Stimulated activated CD4-positive, alpha-beta T cell treated with anti-CD3 and anti-CD28 coated beads, Interleukin-2, amount 100 ng/mL, for 24 hours (primary cell): Measurements from ENCODE around the gene LYPD4.
A peak's percentile ranks its signal among the peaks of the same experiment; 100 is the strongest.

ENCODE experiments used
- DNase-seq, 2 donors: peaks; one replicate each; pipeline ENCODE4 v3.0.0-alpha.2; 2020

The LYPD4 gene

DNA sequence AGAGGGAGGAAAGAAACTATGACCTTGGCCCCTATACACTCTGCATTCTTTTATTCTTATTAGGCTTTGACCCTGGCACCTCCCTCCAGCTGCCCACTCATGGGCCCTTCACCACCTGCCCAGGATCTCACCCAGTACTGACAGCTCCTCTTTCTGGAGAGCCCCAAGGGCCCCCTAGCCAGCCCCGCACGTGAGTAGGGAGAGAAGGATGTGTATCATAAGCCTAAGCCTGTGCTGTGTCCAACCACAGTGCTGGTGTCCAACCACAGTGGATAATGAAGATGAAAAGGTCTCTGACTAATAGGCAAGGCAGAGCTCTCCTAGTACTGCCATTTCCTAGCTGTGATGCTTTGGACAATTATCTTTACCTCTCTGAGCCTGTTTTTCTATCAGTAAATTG, 4.6 kb upstream of the LYPD4 start:
- no peak for DNase-seq

DNA sequence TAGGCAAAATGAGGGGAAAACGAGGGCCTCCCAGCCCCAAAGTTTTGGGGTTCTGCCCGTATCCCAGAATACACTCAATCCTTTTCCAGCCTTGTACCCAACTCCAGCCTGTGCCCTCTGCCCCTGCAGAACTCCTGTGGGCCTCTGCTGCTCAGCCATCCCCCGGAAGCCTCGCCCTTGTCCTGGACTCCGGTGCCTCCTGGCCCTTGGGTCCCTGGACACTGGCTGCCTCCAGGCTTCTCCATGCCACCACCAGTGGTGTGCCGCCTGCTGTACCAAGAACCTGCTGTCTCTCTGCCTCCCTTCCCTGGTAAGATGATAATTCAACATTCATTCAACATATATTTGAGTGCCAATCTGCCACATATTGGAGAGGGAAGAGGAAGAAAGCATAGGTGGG, 4.2 kb upstream of the LYPD4 start:
- DNase-seq: no peak

DNA sequence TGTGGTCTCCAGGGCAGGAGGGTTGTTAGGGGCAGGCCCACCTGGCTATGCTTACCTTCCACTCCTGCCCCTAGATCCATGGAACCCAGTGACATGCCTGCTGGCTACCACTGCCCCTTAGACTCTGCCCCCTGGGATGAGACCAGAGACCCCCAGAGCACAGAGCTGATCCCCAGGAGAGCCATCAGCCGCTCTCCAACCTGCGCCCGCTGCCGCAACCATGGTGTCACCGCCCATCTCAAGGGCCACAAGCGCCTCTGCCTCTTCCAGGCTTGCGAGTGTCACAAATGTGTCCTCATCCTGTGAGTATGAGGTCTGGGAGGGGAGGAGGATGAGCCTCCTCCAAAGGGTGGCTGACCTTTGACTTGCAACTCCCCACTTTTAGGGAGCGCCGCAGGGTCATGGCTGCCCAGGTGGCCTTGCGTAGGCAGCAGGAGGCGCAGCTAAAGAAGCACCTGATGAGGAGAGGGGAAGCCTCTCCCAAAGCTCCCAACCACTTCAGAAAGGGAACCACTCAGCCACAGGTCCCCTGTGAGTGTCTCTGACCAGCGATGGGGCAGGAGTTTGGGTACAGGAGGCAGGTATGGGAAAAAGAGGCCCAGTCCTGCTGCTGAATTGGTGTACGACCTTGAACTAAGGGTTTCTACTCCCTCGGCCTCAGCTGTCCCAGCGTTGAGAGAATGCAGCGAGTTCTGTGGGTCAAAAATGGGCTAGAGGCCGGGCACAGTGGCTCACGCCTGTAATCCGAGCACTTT, 3.0 kb upstream of the LYPD4 start:
- DNase-seq: no peak

DNA sequence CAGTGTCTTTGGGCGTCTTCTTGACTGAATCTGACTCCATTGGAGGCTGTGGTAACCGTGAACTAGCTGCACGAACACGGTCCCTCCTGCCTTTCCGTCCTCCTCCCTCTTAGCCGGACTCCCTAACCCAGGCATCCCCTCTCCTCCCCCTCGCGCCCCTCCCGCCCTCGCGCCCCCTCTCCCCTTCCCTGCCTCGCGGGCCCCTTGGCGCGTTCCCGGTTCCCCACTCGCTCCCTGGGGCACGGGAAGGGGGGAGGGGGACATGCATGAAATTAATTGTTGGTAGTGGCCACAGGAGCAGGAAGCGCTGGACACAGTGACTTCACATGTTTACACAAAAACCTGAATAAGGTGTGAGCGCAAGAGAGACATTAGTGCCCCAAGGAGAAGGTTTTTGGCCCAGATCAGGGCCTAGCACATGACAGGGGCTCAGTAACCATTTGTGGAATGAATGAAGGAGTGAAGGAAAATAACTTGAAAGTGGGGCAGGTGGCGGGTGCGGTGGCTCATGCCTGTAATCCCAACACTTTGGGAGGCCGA, 638 bp upstream of the LYPD4 start:
- DNase-seq: no peak

DNA sequence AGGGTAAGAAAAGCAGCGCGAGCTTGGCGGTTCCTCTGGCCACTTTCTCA, 343 bp upstream of the LYPD4 start, which contains the start of gene DMRTC2:
Gene DMRTC2 (plus strand): TSS at position 42 of the 50 bp plus-strand sequence. CDS start 2,387 bp downstream, outside the sequence.
- DNase-seq: no peak

DNA sequence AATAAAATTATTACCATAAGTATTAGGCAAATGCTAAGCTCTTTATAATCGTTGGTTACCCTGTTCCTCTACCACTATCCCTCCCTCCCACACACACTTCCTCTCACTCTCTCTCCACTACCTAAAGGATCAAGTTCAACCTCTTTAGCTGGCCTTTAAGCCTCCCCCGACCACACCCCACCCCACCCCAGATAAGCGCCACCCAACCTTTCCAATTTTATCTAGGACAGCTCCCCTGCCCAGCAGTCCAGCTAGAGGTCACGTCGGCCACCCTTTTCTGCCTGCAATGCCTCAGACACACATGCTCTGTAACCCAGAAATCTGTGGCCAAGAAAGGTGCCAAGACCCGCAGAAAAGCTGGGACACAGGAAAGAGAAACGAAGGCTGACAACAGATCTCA, 1.1 kb downstream of the LYPD4 start:
- no peak for DNase-seq

DNA sequence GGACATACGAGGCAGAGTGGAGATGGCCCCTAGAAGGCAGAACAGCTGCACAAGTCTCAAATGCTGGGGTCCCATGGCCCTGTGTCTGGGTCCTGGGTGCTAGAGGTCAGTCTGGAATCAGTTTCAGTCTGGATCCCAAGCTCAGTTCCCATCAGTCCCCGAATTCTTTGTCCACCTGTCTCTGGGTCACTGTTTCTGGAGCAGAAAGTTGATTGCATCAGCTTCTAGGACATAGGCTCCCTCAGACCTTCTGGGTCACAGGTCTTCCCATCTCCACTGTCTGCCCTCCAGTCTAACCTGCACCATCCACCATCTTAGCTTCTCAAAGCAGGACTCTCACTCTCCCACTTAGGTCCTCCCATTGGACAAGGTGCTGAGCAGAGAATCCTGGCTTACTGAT, 5.3 kb downstream of the LYPD4 start:
- DNase-seq: no peak

DNA sequence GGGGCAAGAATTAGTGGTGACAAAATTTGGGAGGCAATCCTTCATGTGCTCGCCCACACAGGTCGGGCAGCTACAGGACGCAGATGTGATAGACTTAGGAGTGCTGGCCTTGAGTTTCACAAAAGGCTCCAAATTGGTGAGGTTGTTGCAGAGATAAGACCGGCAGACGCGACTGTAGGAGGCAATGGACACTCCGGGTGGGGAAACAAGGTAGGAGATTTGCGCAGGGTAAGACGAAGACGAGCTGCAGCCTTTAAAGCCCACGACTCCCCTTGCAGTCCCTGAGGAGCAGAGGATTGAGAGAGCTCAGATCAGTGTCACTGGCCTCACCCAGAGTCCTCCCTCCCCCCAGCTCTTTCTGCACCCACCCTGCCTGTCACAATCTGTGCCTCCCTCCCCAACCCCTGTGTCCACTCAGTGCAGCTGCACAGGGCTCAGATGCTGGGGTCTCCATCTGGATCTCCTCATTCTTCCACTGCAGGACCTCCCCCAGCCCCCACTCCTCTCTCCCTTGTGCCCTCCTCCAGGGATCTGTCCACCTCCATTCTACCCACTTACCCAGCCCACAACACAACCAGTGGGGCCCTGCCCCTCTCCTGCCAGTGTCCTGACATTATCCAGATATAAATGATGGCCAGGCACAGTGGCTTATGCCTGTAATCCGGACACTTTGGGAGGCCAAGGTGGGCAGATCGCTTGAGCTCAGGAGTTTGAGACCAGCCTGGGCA, 6.3 kb downstream of the LYPD4 start:
- DNase-seq: no peak

DNA sequence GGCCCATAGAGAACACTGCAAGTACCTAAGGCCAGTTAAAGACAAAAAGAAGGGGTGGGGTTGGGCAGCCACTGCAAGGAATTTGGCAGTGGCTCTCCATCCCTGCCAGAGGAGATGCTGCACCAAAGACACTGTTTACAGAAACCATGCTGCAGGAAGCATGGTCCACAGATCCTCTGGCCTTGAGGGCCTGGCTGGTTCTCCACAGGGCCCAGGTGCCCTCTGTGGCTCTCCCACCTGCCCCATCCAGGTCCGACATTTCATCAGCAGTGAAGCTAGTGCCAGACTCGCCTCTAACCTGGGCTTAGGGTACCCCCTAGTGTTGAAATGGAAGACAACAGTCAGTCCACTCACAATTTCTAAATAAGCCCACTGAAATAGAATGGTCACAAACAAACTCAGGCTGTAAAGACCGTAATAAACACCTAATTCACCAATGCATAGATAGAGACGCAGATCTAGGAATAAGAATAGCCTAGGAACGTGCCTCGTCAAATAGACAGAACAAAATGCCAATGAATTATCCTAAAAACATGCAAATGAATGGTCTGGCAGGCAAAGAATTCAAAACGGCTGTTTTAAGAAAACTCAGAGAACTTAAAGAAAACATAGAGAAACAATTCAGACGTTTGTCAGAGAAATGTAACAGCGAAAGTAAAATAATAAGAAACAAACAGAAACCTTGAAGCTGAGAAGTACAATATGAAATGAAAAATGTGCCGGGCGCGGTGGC, 23.3 kb downstream of the LYPD4 start:
- DNase-seq: peak; percentile 30 to 53

DNA sequence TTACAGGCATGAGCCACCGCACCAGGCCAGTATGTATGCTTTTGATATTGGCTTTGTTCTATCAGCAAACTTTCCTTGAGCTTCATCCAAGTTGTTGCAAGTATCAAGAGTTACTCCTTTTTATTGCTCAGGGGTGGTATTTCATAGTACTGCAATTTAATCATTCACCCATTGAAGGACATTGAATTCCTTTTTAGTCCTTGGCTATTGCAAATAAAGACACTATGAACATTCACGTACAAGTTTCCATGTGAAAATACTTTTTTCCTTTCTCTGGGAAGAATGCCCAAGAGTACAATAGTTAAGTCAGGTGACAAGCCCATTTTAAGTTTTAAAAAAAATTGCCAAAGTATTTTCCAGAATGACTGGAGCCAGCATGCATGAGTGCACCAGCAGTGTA, 27.7 kb downstream of the LYPD4 start:
- DNase-seq: no peak

DNA sequence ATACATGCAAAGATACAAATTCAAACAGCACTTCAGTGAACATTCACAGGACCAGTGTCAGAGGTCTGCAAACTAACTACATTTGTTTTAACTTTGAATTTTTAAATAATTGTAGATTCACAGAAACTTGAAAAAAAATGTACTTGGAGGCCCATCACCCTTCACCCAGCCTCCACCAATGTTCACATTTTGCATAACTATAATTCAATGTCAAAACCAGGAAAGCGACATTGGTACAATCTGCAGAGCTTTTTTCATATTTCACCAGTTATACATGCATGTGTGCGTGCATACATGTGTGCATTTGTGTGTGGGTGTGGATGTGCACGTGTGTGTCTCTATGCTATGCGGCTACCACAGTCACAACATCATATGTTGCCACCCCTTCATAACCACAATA, 29.2 kb downstream of the LYPD4 start:
- no peak for DNase-seq

DNA sequence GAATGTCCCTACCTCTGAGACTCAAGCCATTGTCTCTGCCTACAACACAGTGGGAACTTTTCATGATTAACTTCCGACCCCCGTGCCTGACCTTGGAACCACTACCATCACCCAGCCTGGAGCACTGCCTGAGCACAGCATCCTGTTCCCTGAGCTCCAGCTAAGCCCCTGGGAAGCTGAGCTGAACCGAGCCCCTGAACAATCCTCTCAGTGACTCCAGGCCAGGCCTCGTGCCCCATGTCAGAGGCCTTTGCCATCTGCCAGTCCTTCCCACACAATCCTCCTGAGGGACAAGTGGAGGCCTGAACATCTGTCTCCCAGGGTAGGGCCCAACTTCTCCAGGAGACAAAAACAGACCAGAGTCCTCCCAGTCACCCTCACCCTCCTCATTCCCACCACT, 30.6 kb downstream of the LYPD4 start:
- DNase-seq: no peak

DNA sequence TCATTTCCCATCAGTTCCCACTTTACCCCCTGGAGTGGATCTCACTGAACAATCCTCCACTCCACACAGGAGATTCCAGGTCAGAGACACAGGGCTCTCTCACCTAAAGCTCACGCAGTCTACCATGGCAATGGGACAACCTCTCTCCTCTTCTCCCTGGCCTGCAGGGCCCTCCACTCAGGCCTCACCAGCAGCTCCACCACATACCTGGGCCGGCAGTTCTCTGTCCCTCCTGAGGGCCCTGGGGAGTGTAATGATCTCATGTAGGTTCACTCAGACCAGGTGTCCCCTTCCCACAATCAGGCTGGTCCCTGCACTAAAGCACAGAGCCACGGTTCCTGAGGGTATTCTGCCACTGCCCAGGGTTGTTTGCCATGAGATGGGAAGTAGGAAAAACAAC, 32.5 kb downstream of the LYPD4 start:
- no peak for DNase-seq

DNA sequence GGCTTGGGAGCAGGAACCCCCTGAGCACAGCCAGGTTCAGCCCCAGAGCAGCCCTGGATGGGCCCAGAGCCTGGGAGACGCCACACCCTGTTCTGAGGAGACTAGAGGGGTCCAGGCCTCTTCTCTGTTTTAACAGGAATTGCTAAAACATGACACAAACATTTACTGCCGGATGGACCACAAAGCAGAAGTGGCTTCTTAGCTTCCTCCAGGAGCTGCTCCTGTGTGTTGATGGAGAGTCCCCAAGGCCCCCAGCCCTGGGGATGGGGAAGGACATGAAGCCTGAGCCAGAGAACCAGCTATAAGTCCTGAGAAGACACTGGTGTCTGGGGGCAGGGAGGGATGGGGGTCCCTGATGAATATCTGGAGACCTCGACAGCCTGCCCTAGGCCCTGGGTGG, 33.4 kb downstream of the LYPD4 start:
- no peak for DNase-seq

DNA sequence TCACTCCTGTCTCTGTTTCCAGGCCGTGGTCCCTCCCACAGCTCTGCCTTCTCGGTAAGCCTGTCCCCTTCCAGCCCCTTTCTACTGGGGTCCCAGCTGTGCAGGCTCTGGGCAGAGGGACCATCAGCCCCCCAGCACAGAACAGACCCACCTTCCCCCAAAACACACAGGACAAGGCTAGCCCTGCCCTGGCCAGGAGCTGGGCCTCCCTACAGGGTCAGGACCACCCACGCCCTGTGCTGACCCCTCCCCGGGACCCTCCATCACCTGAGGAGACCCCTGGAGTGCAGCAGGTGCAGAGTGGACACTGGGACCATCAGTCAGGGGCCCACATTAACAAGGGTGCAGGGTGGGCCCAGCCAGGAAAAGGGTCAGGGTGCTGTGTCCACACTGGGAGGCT, 34.2 kb downstream of the LYPD4 start:
- DNase-seq: no peak

DNA sequence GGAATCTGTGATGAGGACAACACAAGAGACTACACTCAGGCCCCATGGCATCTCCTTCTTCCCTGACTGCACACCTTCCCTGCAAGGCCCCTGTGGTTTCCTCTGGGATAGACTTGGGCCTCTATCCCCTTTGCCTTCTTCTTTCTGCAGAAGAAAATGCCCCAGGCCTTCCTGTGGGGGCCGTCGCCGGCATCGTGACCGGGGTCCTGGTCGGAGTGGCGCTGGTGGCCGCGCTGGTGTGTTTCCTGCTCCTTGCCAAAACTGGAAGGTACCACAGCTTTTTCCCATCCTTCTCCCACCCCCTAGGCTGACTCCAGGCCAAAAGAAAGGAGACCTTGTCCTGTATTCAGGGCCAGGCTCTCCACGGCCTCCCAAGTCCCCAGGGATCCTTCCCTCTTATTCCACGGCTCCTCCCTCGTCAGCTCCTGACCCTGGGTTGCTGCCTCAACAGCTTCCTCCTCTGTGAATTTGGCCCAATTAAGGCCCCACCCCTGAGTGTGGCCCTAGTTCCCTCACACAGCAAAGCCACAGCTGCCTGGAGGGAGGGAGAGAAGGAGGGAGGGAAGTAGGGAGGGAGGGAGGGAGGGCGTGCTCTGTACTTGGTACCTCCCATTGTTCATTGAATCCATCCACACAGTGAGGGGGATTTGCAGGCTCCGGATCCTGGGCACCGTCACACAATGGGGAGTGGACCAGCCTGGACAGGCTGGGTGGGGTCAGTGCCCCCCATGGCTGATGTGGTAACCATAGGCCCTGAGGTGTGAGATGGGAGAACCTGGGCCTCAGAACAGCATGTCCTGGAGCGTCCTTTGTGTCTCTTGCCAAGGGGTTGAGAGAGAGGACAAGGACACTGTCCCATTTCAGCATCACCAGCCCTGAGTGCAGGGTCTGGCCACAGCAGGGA, 35.6 kb downstream of the LYPD4 start:
- DNase-seq: no peak

DNA sequence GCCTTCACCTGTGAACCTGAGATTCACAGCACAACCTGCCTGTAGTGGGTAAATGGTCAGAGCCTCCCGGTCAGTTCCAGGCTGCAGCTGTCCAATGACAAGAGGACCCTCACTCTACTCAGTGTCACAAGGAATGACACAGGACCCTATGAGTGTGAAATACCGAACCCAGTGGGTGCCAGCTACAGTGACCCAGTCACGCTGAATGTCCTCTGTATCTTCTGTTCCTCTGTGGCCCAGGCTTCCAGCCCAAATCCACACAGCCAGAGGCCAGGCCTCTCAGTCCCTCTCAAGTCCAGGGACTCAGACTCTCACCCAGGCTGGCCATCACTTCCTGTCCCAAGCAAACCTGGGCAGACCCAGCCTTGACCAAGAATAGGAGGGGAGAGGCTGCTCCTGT, 37.3 kb downstream of the LYPD4 start:
- DNase-seq: no peak

DNA sequence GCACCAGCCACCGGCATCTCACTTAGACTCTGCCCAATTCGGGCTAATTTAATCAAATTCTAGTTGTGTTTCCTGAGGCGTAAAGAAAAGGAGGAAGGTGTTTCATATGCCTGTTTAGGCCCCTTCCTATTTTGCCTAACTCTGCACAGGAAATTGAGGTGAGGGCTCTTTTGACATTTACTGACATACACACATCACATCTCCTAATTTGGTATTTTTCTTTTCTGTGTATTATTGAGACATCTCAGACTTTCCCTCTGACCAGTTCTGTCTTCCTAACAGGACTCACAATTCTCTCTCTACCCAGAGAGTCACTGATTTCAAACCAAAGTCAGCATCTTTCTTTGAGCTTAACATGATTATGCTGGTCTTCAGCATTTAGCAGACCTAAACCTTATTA, 40.1 kb downstream of the LYPD4 start:
- no peak for DNase-seq

DNA sequence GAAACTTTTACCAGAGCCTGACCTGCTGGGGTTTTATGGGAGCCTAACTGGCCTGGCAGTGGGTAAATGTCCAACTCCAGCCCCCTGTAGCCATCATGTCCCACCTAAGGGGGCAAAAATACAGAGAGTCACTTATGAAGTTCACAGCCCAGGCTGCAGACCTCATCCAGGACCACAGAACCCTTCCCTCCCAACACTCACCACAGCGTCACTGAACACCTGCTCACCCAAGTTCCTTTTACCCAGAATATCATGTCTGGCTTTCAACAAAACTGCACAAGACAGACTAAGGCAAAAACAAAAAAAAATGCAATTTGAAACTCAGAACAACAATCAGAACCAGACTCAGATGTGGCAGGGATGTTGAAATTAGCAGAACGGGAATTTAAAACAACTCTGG, 41.7 kb downstream of the LYPD4 start:
- DNase-seq: no peak

DNA sequence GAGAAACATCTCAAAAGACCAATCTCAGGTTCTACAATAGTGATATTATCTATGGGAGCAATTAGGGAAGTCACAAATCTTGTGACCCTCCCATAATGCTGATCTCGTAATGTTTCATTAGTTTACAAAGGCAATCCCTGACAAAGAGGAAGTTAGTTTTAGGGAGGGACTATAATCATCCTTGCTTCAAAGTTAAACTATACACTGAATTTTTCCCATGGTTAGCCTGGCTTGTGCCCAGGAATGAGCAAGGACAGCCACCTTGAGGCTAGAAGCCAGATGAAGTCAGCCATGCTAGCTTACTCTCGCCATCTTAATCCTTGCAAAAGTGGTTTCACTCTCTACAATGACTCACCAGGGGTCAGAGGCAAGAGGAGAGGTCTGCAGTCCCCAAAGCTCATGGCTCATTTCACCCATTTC, 42.7 kb downstream of the LYPD4 start:
- DNase-seq: no peak

DNA sequence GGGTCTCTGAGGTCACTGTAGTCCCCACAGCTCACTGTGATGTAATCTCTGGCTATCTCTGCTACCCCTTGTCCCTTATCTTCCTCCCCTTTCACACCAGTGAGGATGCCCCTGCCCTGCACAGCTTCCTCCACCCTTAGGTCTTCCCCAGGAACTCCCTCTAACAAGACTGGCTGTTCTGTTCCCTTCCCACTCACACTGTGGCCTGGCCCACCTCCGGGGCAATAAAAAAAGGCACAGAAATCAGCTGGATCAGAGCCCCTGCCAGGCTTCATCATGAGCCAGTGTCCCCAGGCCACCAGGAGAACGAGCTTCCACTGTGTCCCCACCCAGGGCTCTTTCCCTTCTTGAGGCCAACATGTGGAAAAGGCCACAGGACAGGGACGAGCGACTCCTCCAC, 43.5 kb downstream of the LYPD4 start:
- DNase-seq: no peak

DNA sequence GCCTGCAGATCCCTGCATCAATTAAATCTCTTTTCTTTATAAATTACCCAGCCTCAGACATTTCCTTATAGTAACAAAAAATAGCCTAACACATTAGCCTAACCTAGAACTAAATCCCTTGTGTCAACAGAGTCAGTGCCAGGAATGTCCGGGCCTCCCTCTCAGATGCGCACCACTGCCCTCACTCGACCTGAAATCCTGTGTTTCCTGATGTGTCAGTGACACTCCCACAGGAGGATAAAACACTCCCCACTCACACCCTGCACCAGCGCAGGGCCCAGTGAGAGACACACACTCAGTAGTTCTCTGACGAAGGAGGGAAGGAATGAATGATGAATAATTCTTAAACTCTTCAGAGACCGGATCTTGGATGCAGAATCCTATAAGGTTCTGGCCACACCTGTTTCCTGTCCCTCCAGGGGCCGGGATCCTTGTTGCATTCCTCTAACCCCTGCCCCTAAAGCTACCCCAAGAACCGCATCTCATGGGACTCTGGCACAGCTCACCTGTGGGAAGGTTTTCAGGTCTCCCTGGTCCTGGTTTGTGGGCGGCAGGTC, 45.0 kb downstream of the LYPD4 start:
- DNase-seq: no peak

DNA sequence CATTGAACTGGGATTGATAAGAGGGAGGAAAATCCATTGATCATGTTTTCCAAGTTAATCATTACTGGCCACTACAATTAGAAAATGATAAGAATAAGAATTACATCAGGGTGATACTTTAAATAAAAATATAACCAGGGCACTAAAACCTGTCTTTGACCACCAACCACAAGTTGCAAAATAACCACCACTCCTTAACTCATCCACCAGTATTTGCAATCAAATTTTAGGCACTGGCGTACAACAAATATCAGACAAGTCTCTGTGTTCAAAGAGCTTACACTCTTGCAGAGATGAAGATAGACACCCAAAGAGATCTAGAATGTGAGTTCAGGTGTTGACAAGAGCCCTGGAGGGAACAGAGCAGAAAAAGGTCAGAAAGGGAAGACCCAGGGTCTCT, 47.6 kb downstream of the LYPD4 start:
- DNase-seq: no peak
